HepG2 (cell line): ENCODE data around the gene PLD1. TPM values are rescaled to one million over a fixed set of nuclear protein-coding genes. Genes with fewer than 3 reads are reported as not detected.

Source experiments
- ARHGAP35 ChIP-seq: sonication (generic); formaldehyde crosslinking; IDR thresholded peaks from 2 replicates; pipeline ENCODE4 v1.9.0; 2022; ENCODE audit warnings: mild to moderate bottlenecking, inconsistent platforms, moderate library complexity, missing genetic modification reagents, borderline replicate concordance
- BORCS8-MEF2B ChIP-seq: sonication (generic); formaldehyde crosslinking; IDR thresholded peaks from 2 replicates; pipeline ENCODE4 v1.8.0; 2022; ENCODE audit warnings: mild to moderate bottlenecking, missing genetic modification reagents
- CBFB ChIP-seq: sonication (generic); formaldehyde crosslinking; IDR thresholded peaks from 2 replicates; pipeline ENCODE4 v1.4.0; 2020; ENCODE audit warnings: missing genetic modification reagents
- CEBPG ChIP-seq: IDR thresholded peaks from 2 replicates; pipeline ENCODE4 v1.6.1; 2016
- CHCHD3 ChIP-seq: sonication (generic); formaldehyde crosslinking; IDR thresholded peaks from 2 replicates; pipeline ENCODE4 v1.8.0; 2022; ENCODE audit warnings: mild to moderate bottlenecking, missing genetic modification reagents, moderate library complexity
- E2F5 ChIP-seq: sonication (generic); formaldehyde crosslinking; conservative IDR thresholded peaks from 2 replicates; pipeline ENCODE4 v1.4.0; 2020; ENCODE audit warnings: missing genetic modification reagents
- EHMT2 ChIP-seq: fragments of 200-600 bp; sonication (generic); IDR thresholded peaks from 2 replicates; pipeline ENCODE4 v1.7.0; 2017; ENCODE audit warnings: antibody characterized with exemption, low read depth, low read length, borderline replicate concordance
- FOXK1 ChIP-seq: sonication (generic); formaldehyde crosslinking; IDR thresholded peaks from 2 replicates; pipeline ENCODE4 v1.4.0; 2020; ENCODE audit warnings: low read depth, missing genetic modification reagents, borderline replicate concordance
- HDAC1 ChIP-seq: sonication (generic); formaldehyde crosslinking; IDR thresholded peaks from 2 replicates; pipeline ENCODE4 v1.5.1; 2020; ENCODE audit warnings: mild to moderate bottlenecking, missing genetic modification reagents
- KLF15 ChIP-seq: sonication (generic); formaldehyde crosslinking; IDR thresholded peaks from 2 replicates; pipeline ENCODE4 v1.8.1; 2023; ENCODE audit warnings: borderline replicate concordance, mild to moderate bottlenecking, inconsistent platforms, missing genetic modification reagents, mixed read lengths
- MAZ ChIP-seq, 2 experiments: sonication (generic) in 1 of 2; formaldehyde crosslinking in 1 of 2; IDR thresholded peaks; 2 replicates each; pipeline versions ENCODE4 v1.5.0 to v1.6.1; 2012 to 2020; ENCODE audit warnings: low read depth in 2 of 2, mild to moderate bottlenecking in 2 of 2, borderline replicate concordance in 1 of 2, improper control_type of control experiment in 1 of 2, low read length in 1 of 2, missing genetic modification reagents in 1 of 2, moderate library complexity in 1 of 2
- MNT ChIP-seq: fragments of 450-650 bp; IDR thresholded peaks from 2 replicates; pipeline ENCODE4 v1.6.1; 2016
- PITX1 ChIP-seq: sonication (generic); formaldehyde crosslinking; IDR thresholded peaks from 2 replicates; pipeline ENCODE4 v1.5.1; 2020; ENCODE audit warnings: mild to moderate bottlenecking, missing genetic modification reagents
- POLR2AphosphoS5 ChIP-seq: IDR thresholded peaks from 2 replicates; pipeline ENCODE4 v1.6.1; 2012; ENCODE audit warnings: low read depth, low read length
- TBL1XR1 ChIP-seq: fragments of 150-350 bp; IDR thresholded peaks from 2 replicates; pipeline ENCODE4 v1.6.1; 2014; ENCODE audit warnings: borderline replicate concordance, low read length; ENCODE audit not compliant: partially characterized antibody
- TCF7 ChIP-seq: sonication (generic); IDR thresholded peaks from 2 replicates; pipeline ENCODE4 v1.6.1; 2016; ENCODE audit warnings: antibody characterized with exemption, low read depth
- THAP7 ChIP-seq: sonication (generic); formaldehyde crosslinking; IDR thresholded peaks from 2 replicates; pipeline ENCODE4 v1.8.1; 2023; ENCODE audit warnings: mild to moderate bottlenecking, missing genetic modification reagents
- ZFY ChIP-seq: sonication (generic); formaldehyde crosslinking; IDR thresholded peaks from 2 replicates; pipeline ENCODE4 v1.4.0; 2020; ENCODE audit warnings: missing genetic modification reagents
- ZNF264 ChIP-seq: sonication (generic); formaldehyde crosslinking; IDR thresholded peaks from 2 replicates; pipeline ENCODE4 v1.4.0; 2020; ENCODE audit warnings: missing genetic modification reagents
- ZNF354B ChIP-seq: sonication (generic); formaldehyde crosslinking; IDR thresholded peaks from 2 replicates; pipeline ENCODE4 v1.8.0; 2022; ENCODE audit warnings: mild to moderate bottlenecking, missing genetic modification reagents
- ZNF367 ChIP-seq: sonication (generic); formaldehyde crosslinking; IDR thresholded peaks from 2 replicates; pipeline ENCODE4 v1.4.0; 2020; ENCODE audit warnings: missing genetic modification reagents, borderline replicate concordance
- ZNF597 ChIP-seq: sonication (generic); formaldehyde crosslinking; IDR thresholded peaks from 2 replicates; pipeline ENCODE4 v1.5.0; 2020; ENCODE audit warnings: missing genetic modification reagents
- ZNF614 ChIP-seq: IDR thresholded peaks from 2 replicates; pipeline ENCODE4 v1.6.1; 2018; ENCODE audit warnings: missing biosample characterization, missing genetic modification reagents, inconsistent platforms, borderline replicate concordance
- ZNF619 ChIP-seq: sonication (generic); formaldehyde crosslinking; IDR thresholded peaks from 2 replicates; pipeline ENCODE4 v1.4.0; 2020; ENCODE audit warnings: mild to moderate bottlenecking, missing genetic modification reagents
- ZNF629 ChIP-seq: sonication (generic); formaldehyde crosslinking; conservative IDR thresholded peaks from 2 replicates; pipeline ENCODE4 v1.5.0; 2020; ENCODE audit warnings: missing genetic modification reagents
- ZNF768 ChIP-seq: sonication (generic); formaldehyde crosslinking; IDR thresholded peaks from 2 replicates; pipeline ENCODE4 v1.4.0; 2020; ENCODE audit warnings: missing genetic modification reagents
- polyA plus RNA-seq, 8 experiments: library from polyadenylated mRNA; depleted of rRNA in 3 of 8; stranded (reverse) in 7 of 8; unstranded in 1 of 8; fragments of >200 nt; fragmentation: Illumina TruSeq in 4 of 8; extraction: Trizol in 4 of 8; gene quantifications; 2 replicates each; pipeline versions ENCODE4 v1.2.1 to v1.2.3, GENCODE V29; 2011 to 2016; ENCODE audit warnings: low read depth in 4 of 8, missing spikeins in 1 of 8, mixed read lengths in 1 of 8; ENCODE audit not compliant: insufficient read depth in 1 of 8
- total RNA-seq, 5 experiments: library from RNA; depleted of rRNA; stranded (reverse); fragments of >200 nt; fragmentation: Illumina TruSeq; extraction: Trizol; gene quantifications; 2 replicates each; pipeline ENCODE4 v1.2.3, GENCODE V29; 2016; ENCODE audit warnings: low read depth in 1 of 5

The PLD1 gene
- total and polyA plus RNA-seq, 2 of the 13 experiments (the other 11 are each of a cell fraction or from before 2014, with no cell fraction given), result 27.1 to 59.4 TPM

- TF ChIP-seq THAP7 (CRISPR knock-in tag) (0 out of 2 replicates have a peak, but pooled peaks have one; percentile 28), ARHGAP35 (CRISPR knock-in tag) (no peak; the same call in 1 of the 2 replicates), CEBPG (CRISPR knock-in tag) (0 out of 2 replicates have a peak, but pooled peaks have one; percentile 41), CBFB (CRISPR knock-in tag) (peak; percentile 10; the same call in 1 of the 2 replicates), ZNF768 (CRISPR knock-in tag) (no peak), ZNF367 (CRISPR knock-in tag) (no peak; the same call in 1 of the 2 replicates), HDAC1 (CRISPR knock-in tag) (no peak), MAZ (IDR thresholded peaks at IDR 0.05; ENCODE audit: borderline replicate concordance, low read depth, low read length) (no peak), MAZ (CRISPR knock-in tag; IDR thresholded peaks at IDR 0.05; ENCODE audit: low read depth) (no peak), ZFY (CRISPR knock-in tag) (no peak), ZNF354B (CRISPR knock-in tag) (no peak), TCF7 (peak; percentile 56), PITX1 (CRISPR knock-in tag) (no peak), KLF15 (peak; percentile 37; the same call in 1 of the 2 replicates), MNT (no peak), ZNF597 (CRISPR knock-in tag) (no peak), ZNF629 (peak; percentile 22; the same call in 1 of the 2 replicates), ZNF264 (CRISPR knock-in tag) (peak; percentile 68; the same call in 1 of the 2 replicates), TBL1XR1 (no peak), ZNF614 (CRISPR knock-in tag) (no peak), CHCHD3 (CRISPR knock-in tag) (0 out of 2 replicates have a peak, but pooled peaks have one; percentile 16), FOXK1 (CRISPR knock-in tag) (no peak), EHMT2 (no peak), E2F5 (CRISPR knock-in tag) (no peak), ZNF619 (no peak), BORCS8-MEF2B (CRISPR knock-in tag) (no peak), POLR2AphosphoS5 (peak; percentile 51; the same call in 1 of the 2 replicates)
These were observed 479 bp upstream of the PLD1 start (continued) for GRCh38 chr3:171810629-171811294.
